ENCODE measurements around the gene SLC23A3.

SLC23A3 gene

DNA sequence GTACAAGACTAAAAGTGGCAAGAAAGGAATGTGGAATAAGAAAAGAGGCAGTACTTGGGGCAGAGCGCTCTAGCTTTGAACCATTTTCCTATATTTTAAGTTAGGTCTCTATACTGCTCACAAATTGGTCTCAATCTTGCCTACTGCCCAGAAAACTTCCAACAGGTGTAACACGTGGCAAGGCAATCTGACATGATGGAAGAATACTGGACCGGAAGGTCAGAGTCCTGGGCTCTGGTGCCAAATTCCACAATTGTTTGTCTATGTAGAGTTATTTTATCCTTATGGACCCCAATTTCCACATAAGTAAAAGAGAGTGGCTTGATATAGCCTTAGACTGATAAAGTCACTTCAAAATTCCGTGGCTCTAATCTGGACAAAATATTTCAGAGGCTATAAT is 38.1 kb downstream of the SLC23A3 start:
- H3K27ac ChIP-seq (ENCODE audit: low read depth, low read length): no peak overlapping the region
- H3K79me2 ChIP-seq (ENCODE audit: insufficient read depth, low read length): no peaks in the 10 kb centered on the region
- H3K4me3 ChIP-seq (ENCODE audit: insufficient read depth, low read length, poor library complexity, severe bottlenecking): no peak overlapping the region
- no peaks in the 10 kb centered on the region for H3K9me2 ChIP-seq (replicated peaks; ENCODE audit: insufficient read depth, low read length)
- TF ChIP-seq CTCF (IDR thresholded peaks at IDR 0.05; ENCODE audit: insufficient read depth, low read length, poor library complexity, severe bottlenecking) (no peak), EZH2phosphoT487 (conservative IDR thresholded peaks at IDR 0.05; ENCODE audit: low read length) (no peak)
- H3K4me2 ChIP-seq (ENCODE audit: low read depth, low read length, poor library complexity, severe bottlenecking): no peak overlapping the region
- H3K9me3 ChIP-seq (ENCODE audit: insufficient read depth, low read length): no peaks in the 10 kb centered on the region
- no peak overlapping the region for H2AFZ ChIP-seq (ENCODE audit: low read depth, low read length, severe bottlenecking)
- H3K9ac ChIP-seq (ENCODE audit: low read length): no peak overlapping the region
- no peaks in the 10 kb centered on the region for H3K36me3 ChIP-seq (ENCODE audit: low read length)
- H4K20me1 ChIP-seq (ENCODE audit: low read depth, low read length): no peaks in the 10 kb centered on the region
- no peaks in the 10 kb centered on the region for H3K27me3 ChIP-seq (ENCODE audit: low read length)
- no peaks in the 10 kb centered on the region for H3F3A ChIP-seq (ENCODE audit: insufficient read depth)

DNA sequence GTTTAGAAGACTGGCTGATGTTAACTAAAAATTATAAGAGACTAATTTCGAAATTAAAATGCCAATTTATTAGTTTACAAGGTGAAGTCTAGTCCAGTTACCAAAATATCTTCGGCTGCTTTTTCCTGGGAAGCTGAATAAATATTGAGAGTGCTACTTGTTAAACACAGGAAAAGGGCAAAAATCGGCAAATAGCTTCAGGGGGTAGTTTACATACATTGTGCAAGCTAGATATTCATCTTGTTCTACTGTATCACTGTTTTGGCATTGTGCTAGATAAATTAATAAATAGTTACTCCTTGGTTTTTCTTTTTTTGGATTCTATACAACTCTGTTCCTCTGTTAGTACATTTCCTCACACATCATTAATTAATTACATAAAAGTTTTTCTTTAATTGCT is 38.5 kb downstream of the SLC23A3 start:
- H3K4me3 ChIP-seq (ENCODE audit: insufficient read depth, low read length, poor library complexity, severe bottlenecking): no peak overlapping the region
- H3K27me3 ChIP-seq (ENCODE audit: low read length): no peaks in the 10 kb centered on the region
- no peaks in the 10 kb centered on the region for H3K36me3 ChIP-seq (ENCODE audit: low read length)
- H3F3A ChIP-seq (ENCODE audit: insufficient read depth): no peaks in the 10 kb centered on the region
- no peak overlapping the region for H3K4me2 ChIP-seq (ENCODE audit: low read depth, low read length, poor library complexity, severe bottlenecking)
- no peaks in the 10 kb centered on the region for H3K79me2 ChIP-seq (ENCODE audit: insufficient read depth, low read length)
- H3K9me2 ChIP-seq (replicated peaks; ENCODE audit: insufficient read depth, low read length): no peaks in the 10 kb centered on the region
- H3K27ac ChIP-seq (ENCODE audit: low read depth, low read length): no peak overlapping the region
- TF ChIP-seq EZH2phosphoT487 (conservative IDR thresholded peaks at IDR 0.05; ENCODE audit: low read length): no peak
- no peak for TF ChIP-seq CTCF (IDR thresholded peaks at IDR 0.05; ENCODE audit: insufficient read depth, low read length, poor library complexity, severe bottlenecking)
- no peaks in the 10 kb centered on the region for H3K9me3 ChIP-seq (ENCODE audit: insufficient read depth, low read length)
- H4K20me1 ChIP-seq (ENCODE audit: low read depth, low read length): no peaks in the 10 kb centered on the region
- no peak overlapping the region for H3K9ac ChIP-seq (ENCODE audit: low read length)
- no peak overlapping the region for H2AFZ ChIP-seq (ENCODE audit: low read depth, low read length, severe bottlenecking)

DNA sequence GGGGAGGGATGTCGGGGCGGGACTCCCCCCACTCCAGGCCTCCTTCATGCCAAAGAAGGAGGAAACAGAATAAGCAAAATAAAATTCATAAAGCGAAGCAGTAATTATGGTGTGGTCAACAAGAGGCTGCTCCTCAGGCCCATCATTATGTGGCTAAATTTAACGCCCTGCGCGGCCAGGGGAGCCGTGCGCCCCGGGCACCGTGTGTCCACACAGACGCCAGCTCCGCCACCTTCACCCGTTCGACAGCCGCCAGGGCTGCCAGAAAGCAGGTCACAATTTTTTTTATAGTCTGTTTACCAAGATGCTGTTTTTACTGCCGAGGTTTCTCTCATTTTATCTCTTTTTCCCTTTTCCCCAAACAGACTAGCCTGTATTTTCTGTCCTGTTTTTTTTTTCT is 40.2 kb downstream of the SLC23A3 start:
- Histone ChIP-seq H3K27me3 (ENCODE audit: low read length) (no peaks in the 10 kb centered on the region), H3F3A (ENCODE audit: insufficient read depth) (no peaks in the 10 kb centered on the region), H3K4me3 (ENCODE audit: insufficient read depth, low read length, poor library complexity, severe bottlenecking) (no peak overlapping the region), H3K9ac (ENCODE audit: low read length) (no peak overlapping the region), H3K79me2 (ENCODE audit: insufficient read depth, low read length) (no peaks in the 10 kb centered on the region), H3K36me3 (ENCODE audit: low read length) (no peaks in the 10 kb centered on the region), H3K4me2 (ENCODE audit: low read depth, low read length, poor library complexity, severe bottlenecking) (no peak overlapping the region), H2AFZ (ENCODE audit: low read depth, low read length, severe bottlenecking) (no peak overlapping the region), H3K9me3 (ENCODE audit: insufficient read depth, low read length) (no peaks in the 10 kb centered on the region), H3K9me2 (replicated peaks; ENCODE audit: insufficient read depth, low read length) (no peaks in the 10 kb centered on the region), H3K27ac (ENCODE audit: low read depth, low read length) (no peak overlapping the region), H4K20me1 (ENCODE audit: low read depth, low read length) (no peaks in the 10 kb centered on the region)
- TF ChIP-seq CTCF (IDR thresholded peaks at IDR 0.05; ENCODE audit: insufficient read depth, low read length, poor library complexity, severe bottlenecking): no peak
- TF ChIP-seq EZH2phosphoT487 (conservative IDR thresholded peaks at IDR 0.05; ENCODE audit: low read length): no peak

DNA sequence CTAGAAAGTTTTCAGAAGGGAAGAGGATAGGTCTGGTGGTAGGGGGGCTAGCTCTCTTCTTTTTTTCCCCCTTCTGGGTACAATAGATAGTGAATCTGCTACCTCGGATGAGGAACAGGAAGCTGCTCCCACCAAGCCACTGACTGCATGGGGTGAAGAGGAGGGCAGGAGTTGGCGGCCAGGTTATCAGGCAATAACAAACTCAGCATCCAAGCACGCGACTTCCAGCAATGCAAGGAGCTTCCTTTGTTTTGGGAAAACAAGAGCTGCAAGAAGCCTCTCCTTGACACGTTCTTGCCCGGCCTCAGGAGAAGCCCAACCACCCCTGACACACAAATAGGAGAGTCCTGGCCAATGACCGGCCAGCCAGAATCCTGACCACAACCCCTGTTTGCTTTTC is 41.4 kb downstream of the SLC23A3 start:
- no peak overlapping the region for H3K27ac ChIP-seq (ENCODE audit: low read depth, low read length)
- TF ChIP-seq EZH2phosphoT487 (conservative IDR thresholded peaks at IDR 0.05; ENCODE audit: low read length) (no peak), CTCF (IDR thresholded peaks at IDR 0.05; ENCODE audit: insufficient read depth, low read length, poor library complexity, severe bottlenecking) (no peak)
- H3K9ac ChIP-seq (ENCODE audit: low read length): no peak overlapping the region
- H2AFZ ChIP-seq (ENCODE audit: low read depth, low read length, severe bottlenecking): no peak overlapping the region
- no peaks in the 10 kb centered on the region for H3K27me3 ChIP-seq (ENCODE audit: low read length)
- H3K36me3 ChIP-seq (ENCODE audit: low read length): no peaks in the 10 kb centered on the region
- H3K79me2 ChIP-seq (ENCODE audit: insufficient read depth, low read length): no peaks in the 10 kb centered on the region
- no peak overlapping the region for H3K4me3 ChIP-seq (ENCODE audit: insufficient read depth, low read length, poor library complexity, severe bottlenecking)
- H3K9me3 ChIP-seq (ENCODE audit: insufficient read depth, low read length): no peaks in the 10 kb centered on the region
- no peaks in the 10 kb centered on the region for H4K20me1 ChIP-seq (ENCODE audit: low read depth, low read length)
- H3F3A ChIP-seq (ENCODE audit: insufficient read depth): no peaks in the 10 kb centered on the region
- no peaks in the 10 kb centered on the region for H3K9me2 ChIP-seq (replicated peaks; ENCODE audit: insufficient read depth, low read length)
- H3K4me2 ChIP-seq (ENCODE audit: low read depth, low read length, poor library complexity, severe bottlenecking): no peak overlapping the region

All from SU-DHL-6 (cell line).